ENCODE data around the gene TTLL13. TPM values are rescaled to one million over a fixed set of nuclear protein-coding genes. Genes with fewer than 3 reads are reported as not detected.

The TTLL13 gene
- polyA plus RNA-seq, 1 of the 3 experiments (the other 2 are of a cell fraction) = 0.03 TPM

- TF ChIP-seq EZH2phosphoT487 (IDR thresholded peaks at IDR 0.05; ENCODE audit: borderline replicate concordance, low read depth) (no peak), MEF2A (IDR thresholded peaks at IDR 0.05; ENCODE audit: borderline replicate concordance, low read depth) (no peak)
Measured at GRCh38 chr15:90234096-90234988, 15.0 kb upstream of the TTLL13 start, which contains the start of gene GDPGP1 (continued).

- Histone ChIP-seq H3K9me3 (no peaks in the 10 kb centered on the region), H3F3A (replicated peaks; ENCODE audit: insufficient read depth) (no peaks in the 10 kb centered on the region), H3K27me3 (ENCODE audit: insufficient read depth) (no peaks in the 10 kb centered on the region), H3K4me2 (no peak overlapping the region), H3K9ac (no peak overlapping the region), H3K4me1 (ENCODE audit: control insufficient read depth in 1 of 2, insufficient read depth in 2 of 2, low read depth in 1 of 2, low read length in 1 of 2) (peaks cover 5 to 6% of the 10 kb centered on the region in 2 experiments; a peak in 2 of 4 replicates), H3K27ac (ENCODE audit: low read depth in 2 of 2, low read length in 1 of 2) (no peak overlapping the region), H4K20me1 (ENCODE audit: insufficient read depth) (no peaks in the 10 kb centered on the region), H3K9me2 (no peaks in the 10 kb centered on the region), H3K4me3 (ENCODE audit: low read depth in 2 of 2, low read length in 1 of 2) (no peak overlapping the region), H2AFZ (ENCODE audit: low read depth) (no peak overlapping the region), H3K79me2 (ENCODE audit: insufficient read depth) (no peaks in the 10 kb centered on the region), H3K36me3 (replicated peaks in 1 of 2; ENCODE audit: control insufficient read depth in 1 of 2, insufficient read depth in 2 of 2, low read length in 1 of 2) (peaks cover 5 to 7% of the 10 kb centered on the region in 2 experiments)
- ChIA-PET POLR2A (no interaction called here), CTCF (interaction anchor here (0.6 kb wide), 1 partner anchor 1033 kb away, joined by 3 read pairs; no protein-coding TSS in a partner anchor)
- WGBS (ENCODE audit: low lambda C conversion rate) = 90% methylated on average over 3 of the region's 3 CpGs
- TF ChIP-seq NRF1 (IDR thresholded peaks at IDR 0.05; ENCODE audit: low read depth, low read length) (no peak), USF2 (IDR thresholded peaks at IDR 0.05; ENCODE audit: borderline replicate concordance, low read depth, low read length) (no peak), RFX5 (IDR thresholded peaks at IDR 0.05; ENCODE audit: low read length) (no peak), MAX (IDR thresholded peaks at IDR 0.05; ENCODE audit: low read depth) (no peak), MEF2A (IDR thresholded peaks at IDR 0.05; ENCODE audit: borderline replicate concordance, low read depth) (no peak), SMC3 (IDR thresholded peaks at IDR 0.05; ENCODE audit: low read depth, low read length) (no peak), NFIC (IDR thresholded peaks at IDR 0.05; ENCODE audit: borderline replicate concordance) (no peak), TCF12 (IDR thresholded peaks at IDR 0.05) (no peak), PBX3 (IDR thresholded peaks at IDR 0.05) (no peak), TEAD4 (IDR thresholded peaks at IDR 0.05; ENCODE audit: borderline replicate concordance, insufficient read depth) (no peak), ELF1 (IDR thresholded peaks at IDR 0.05) (no peak), CHD2 (IDR thresholded peaks at IDR 0.05; ENCODE audit: low read length, partially characterized antibody) (no peak), SIN3A (IDR thresholded peaks at IDR 0.05; ENCODE audit: borderline replicate concordance, low read depth, low read length) (no peak), FOXM1 (IDR thresholded peaks at IDR 0.05; ENCODE audit: low read depth) (no peak), TAF1 (IDR thresholded peaks at IDR 0.05; ENCODE audit: borderline replicate concordance, low read depth, low read length) (no peak), JUND (IDR thresholded peaks at IDR 0.05) (no peak), YY1 (IDR thresholded peaks at IDR 0.05; ENCODE audit: low read depth) (no peak), GABPA (IDR thresholded peaks at IDR 0.05; ENCODE audit: low read depth) (no peak)
- no peak for DNase-seq
Measured at GRCh38 chr15:90239371-90239770, 10.0 kb upstream of the TTLL13 start.
